Measurements from ENCODE around the gene RTL1.

- TF ChIP-seq CTCF (IDR thresholded peaks at IDR 0.05), result no peak
- no peak for TF ChIP-seq POLR2A (IDR thresholded peaks at IDR 0.05)
- no peak for TF ChIP-seq POLR2AphosphoS5 (IDR thresholded peaks at IDR 0.05)
Measured at GRCh38 chr14:100862277-100862676, 41.2 kb downstream of the RTL1 start.

Measured in transverse colon (tissue), 4 donors.